ENCODE measurements around the gene KIF1B.

DNA sequence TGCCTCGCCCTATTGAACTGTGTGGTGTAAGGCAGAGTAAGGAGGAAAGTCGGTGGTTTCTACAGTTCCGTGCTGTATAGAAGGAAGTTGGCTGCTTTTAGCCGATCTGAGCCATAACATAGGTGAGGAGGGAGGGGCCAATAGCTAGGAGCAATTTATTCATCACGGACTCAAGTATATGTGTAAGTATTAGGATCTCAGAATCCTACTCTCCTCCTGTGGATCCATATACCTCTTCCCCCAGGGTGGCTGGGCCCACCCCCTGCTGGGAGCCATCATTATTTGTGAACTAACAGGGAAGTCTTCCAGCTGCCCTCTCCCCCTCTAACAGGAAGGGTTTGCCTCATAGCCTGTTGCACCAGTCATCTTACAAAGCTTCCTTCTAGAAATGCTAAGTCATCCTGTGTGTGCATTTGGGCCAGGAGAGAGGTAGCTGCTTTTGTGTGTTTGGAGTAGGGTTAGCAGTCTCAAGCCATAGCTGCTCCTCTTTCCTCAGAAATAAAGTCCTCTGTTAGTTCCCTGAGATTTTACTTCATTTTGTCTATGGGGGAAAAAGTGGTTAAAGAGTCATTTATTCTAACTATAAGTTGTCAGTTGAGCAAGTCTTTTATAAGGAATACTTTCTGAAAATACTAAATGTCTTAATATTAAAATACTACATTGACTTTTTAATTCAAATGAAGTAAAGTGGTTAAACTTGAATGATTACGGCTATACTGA, 205.0 kb downstream of the KIF1B start:
- TF ChIP-seq, protein P1, sequence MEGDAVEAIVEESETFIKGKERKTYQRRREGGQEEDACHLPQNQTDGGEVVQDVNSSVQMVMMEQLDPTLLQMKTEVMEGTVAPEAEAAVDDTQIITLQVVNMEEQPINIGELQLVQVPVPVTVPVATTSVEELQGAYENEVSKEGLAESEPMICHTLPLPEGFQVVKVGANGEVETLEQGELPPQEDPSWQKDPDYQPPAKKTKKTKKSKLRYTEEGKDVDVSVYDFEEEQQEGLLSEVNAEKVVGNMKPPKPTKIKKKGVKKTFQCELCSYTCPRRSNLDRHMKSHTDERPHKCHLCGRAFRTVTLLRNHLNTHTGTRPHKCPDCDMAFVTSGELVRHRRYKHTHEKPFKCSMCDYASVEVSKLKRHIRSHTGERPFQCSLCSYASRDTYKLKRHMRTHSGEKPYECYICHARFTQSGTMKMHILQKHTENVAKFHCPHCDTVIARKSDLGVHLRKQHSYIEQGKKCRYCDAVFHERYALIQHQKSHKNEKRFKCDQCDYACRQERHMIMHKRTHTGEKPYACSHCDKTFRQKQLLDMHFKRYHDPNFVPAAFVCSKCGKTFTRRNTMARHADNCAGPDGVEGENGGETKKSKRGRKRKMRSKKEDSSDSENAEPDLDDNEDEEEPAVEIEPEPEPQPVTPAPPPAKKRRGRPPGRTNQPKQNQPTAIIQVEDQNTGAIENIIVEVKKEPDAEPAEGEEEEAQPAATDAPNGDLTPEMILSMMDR (IDR thresholded peaks at IDR 0.05; ENCODE audit: low read length), result no peak
- no peak for TF ChIP-seq EZH2 (optimal IDR thresholded peaks at IDR 0.05; ENCODE audit: low read depth, low read length)

Measured in MM.1S (cell line).